SK-N-SH treated with all-trans-retinoic acid at 6 μM for 48 hours (cell line): ENCODE measurements around the gene CRCP.

Source experiments
- ATAC-seq: fragments of 200-7000 bp; cut with Tn5 transposase; 3 replicates; pipeline ENCODE4 v1.9.1; 2020; ENCODE audit warnings: mild to moderate bottlenecking, moderate library complexity
- ARNTL ChIP-seq: fragments of 450-650 bp; formaldehyde crosslinking; IDR thresholded peaks from 2 replicates; pipeline ENCODE4 v1.5.0; 2020; ENCODE audit warnings: low read depth, mild to moderate bottlenecking, moderate library complexity, borderline replicate concordance
- BACH2 ChIP-seq: fragments of 250-450 bp; sonication (Bioruptor Pico); IDR thresholded peaks from 2 replicates; pipeline ENCODE4 v1.9.0; 2021; ENCODE audit warnings: mild to moderate bottlenecking, borderline replicate concordance
- CREB5 ChIP-seq: fragments of 250-450 bp; sonication (Bioruptor Pico); IDR thresholded peaks from 2 replicates; pipeline ENCODE4 v1.5.1; 2020; ENCODE audit warnings: low read depth, mild to moderate bottlenecking, moderate library complexity
- CSDC2 ChIP-seq: fragments of 250-450 bp; sonication (Bioruptor Pico); IDR thresholded peaks from 2 replicates; pipeline ENCODE4 v1.5.0; 2020; ENCODE audit warnings: mild to moderate bottlenecking, moderate library complexity
- CSRNP3 ChIP-seq: fragments of 250-450 bp; sonication (Bioruptor Pico); IDR thresholded peaks from 2 replicates; pipeline ENCODE4 v1.5.1; 2021; ENCODE audit warnings: mild to moderate bottlenecking, moderate library complexity
- ESRRG ChIP-seq: fragments of 250-450 bp; sonication (Bioruptor Pico); IDR thresholded peaks from 2 replicates; pipeline ENCODE4 v1.6.1; 2021; ENCODE audit warnings: mild to moderate bottlenecking
- GLIS3 ChIP-seq: fragments of 250-450 bp; sonication (Bioruptor Pico); IDR thresholded peaks from 2 replicates; pipeline ENCODE4 v1.5.0; 2020; ENCODE audit warnings: mild to moderate bottlenecking, moderate library complexity
- OSR1 ChIP-seq: fragments of 250-450 bp; sonication (Bioruptor Pico); IDR thresholded peaks from 2 replicates; pipeline ENCODE4 v1.8.0; 2022; ENCODE audit warnings: moderate library complexity, mild to moderate bottlenecking, inconsistent platforms
- PATZ1 ChIP-seq: fragments of 250-450 bp; sonication (Bioruptor Pico); IDR thresholded peaks from 2 replicates; pipeline ENCODE4 v1.8.0; 2020; ENCODE audit warnings: mild to moderate bottlenecking, moderate library complexity, borderline replicate concordance
- POU6F1 ChIP-seq: fragments of 250-450 bp; sonication (Bioruptor Pico); IDR thresholded peaks from 2 replicates; pipeline ENCODE4 v1.8.0; 2021; ENCODE audit warnings: low read depth, mild to moderate bottlenecking, moderate library complexity, borderline replicate concordance
- PPARA ChIP-seq: fragments of 250-450 bp; sonication (Bioruptor Pico); IDR thresholded peaks from 2 replicates; pipeline ENCODE4 v1.5.0; 2020; ENCODE audit warnings: mild to moderate bottlenecking, borderline replicate concordance
- RARB ChIP-seq: fragments of 250-450 bp; sonication (Bioruptor Pico); IDR thresholded peaks from 2 replicates; pipeline ENCODE4 v1.8.0; 2021; ENCODE audit warnings: mild to moderate bottlenecking, moderate library complexity
- SNAI2 ChIP-seq: fragments of 250-450 bp; sonication (Bioruptor Pico); IDR thresholded peaks from 2 replicates; pipeline ENCODE4 v1.5.0; 2020; ENCODE audit warnings: mild to moderate bottlenecking, moderate library complexity
- TCF4 ChIP-seq: fragments of 250-450 bp; sonication (Bioruptor Pico); IDR thresholded peaks from 2 replicates; pipeline ENCODE4 v1.8.0; 2021; ENCODE audit warnings: mild to moderate bottlenecking, moderate library complexity, borderline replicate concordance
- TSHZ2 ChIP-seq: fragments of 250-450 bp; sonication (Bioruptor Pico); IDR thresholded peaks from 2 replicates; pipeline ENCODE4 v1.5.0; 2020; ENCODE audit warnings: mild to moderate bottlenecking, moderate library complexity
- ZC3H10 ChIP-seq: fragments of 250-450 bp; sonication (Bioruptor Pico); IDR thresholded peaks from 2 replicates; pipeline ENCODE4 v1.5.1; 2021; ENCODE audit warnings: mild to moderate bottlenecking, moderate library complexity
- ZFP3 ChIP-seq: fragments of 250-450 bp; sonication (Bioruptor Pico); IDR thresholded peaks from 2 replicates; pipeline ENCODE4 v1.5.0; 2020; ENCODE audit warnings: mild to moderate bottlenecking, moderate library complexity
- ZNF565 ChIP-seq: fragments of 450-650 bp; formaldehyde crosslinking; conservative IDR thresholded peaks from 2 replicates; pipeline ENCODE4 v1.5.0; 2020; ENCODE audit warnings: low read depth, mild to moderate bottlenecking, moderate library complexity
- ZNF8 ChIP-seq: fragments of 450-650 bp; formaldehyde crosslinking; IDR thresholded peaks from 2 replicates; pipeline ENCODE4 v1.5.0; 2020; ENCODE audit warnings: mild to moderate bottlenecking, moderate library complexity

Gene CRCP

GRCh38 chr7:66178258-66178657, 63.6 kb downstream of the CRCP start:
- ATAC-seq = no peak
- TF ChIP-seq CSRNP3 (no peak), ZC3H10 (no peak), PATZ1 (CRISPR knock-in tag) (no peak), BACH2 (no peak), CSDC2 (CRISPR knock-in tag) (no peak), GLIS3 (CRISPR knock-in tag) (no peak)

- TF ChIP-seq SNAI2 (CRISPR knock-in tag) (no peak), CREB5 (CRISPR knock-in tag) (no peak), ESRRG (CRISPR knock-in tag) (no peak), CSRNP3 (no peak), POU6F1 (no peak), BACH2 (no peak), TCF4 (CRISPR knock-in tag) (no peak), PPARA (CRISPR knock-in tag) (no peak), ZC3H10 (no peak), PATZ1 (CRISPR knock-in tag) (no peak), ZFP3 (CRISPR knock-in tag) (no peak), ZNF565 (CRISPR knock-in tag) (no peak), OSR1 (CRISPR knock-in tag) (no peak), TSHZ2 (CRISPR knock-in tag) (no peak), ZNF8 (CRISPR knock-in tag) (no peak), CSDC2 (CRISPR knock-in tag) (no peak), ARNTL (CRISPR knock-in tag) (no peak), RARB (CRISPR knock-in tag) (no peak)
- no peak for ATAC-seq
Observed at GRCh38 chr7:66181329-66181728, 66.7 kb downstream of the CRCP start.
